DMS79 (cell line): ENCODE results near the gene PGM1.

Experiments
- DNase-seq: peaks from one replicate; lab custom pipeline; 2025; lab: John Stamatoyannopoulos, UW

The PGM1 gene

DNA sequence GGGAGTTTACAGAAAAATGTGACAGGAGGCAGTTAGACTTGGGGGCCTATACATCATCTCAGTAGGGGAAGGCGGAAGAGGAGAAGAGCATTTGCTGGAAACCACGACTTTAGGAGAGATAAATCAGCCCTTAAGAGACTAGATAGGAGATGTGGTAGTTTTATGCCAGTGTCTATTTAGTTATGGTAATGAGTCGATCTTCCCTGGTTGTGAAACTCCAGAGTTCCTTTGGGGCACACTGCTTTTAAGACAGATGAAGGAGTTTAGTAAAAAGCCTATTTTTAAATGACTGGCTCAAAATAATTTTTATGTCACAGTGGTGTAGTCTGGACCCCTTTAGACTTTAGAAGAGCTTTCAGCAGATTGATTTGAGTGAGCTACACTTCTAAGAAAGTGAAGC is 7.8 kb downstream of the PGM1 start:
- no peak for DNase-seq

DNA sequence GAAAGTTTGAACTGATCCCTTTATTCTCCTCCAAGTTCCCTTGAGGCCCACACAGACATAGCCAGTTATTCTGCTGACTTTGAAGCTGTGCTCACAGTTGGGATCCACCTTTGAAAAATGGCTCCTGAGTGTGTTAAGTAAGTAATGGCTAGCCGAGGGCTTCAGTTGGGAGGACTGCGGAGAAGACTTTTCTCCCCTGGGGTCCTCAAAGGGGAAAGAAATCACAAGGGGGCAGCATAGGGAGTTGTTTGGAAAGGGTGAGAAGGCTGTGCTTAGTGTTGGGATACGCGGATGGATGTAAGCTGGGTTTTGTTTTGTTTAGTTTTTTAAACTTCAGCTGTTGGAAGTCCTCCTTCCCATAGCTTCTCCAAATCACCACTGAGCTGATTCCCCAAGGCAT is 8.3 kb downstream of the PGM1 start:
- DNase-seq = no peak

DNA sequence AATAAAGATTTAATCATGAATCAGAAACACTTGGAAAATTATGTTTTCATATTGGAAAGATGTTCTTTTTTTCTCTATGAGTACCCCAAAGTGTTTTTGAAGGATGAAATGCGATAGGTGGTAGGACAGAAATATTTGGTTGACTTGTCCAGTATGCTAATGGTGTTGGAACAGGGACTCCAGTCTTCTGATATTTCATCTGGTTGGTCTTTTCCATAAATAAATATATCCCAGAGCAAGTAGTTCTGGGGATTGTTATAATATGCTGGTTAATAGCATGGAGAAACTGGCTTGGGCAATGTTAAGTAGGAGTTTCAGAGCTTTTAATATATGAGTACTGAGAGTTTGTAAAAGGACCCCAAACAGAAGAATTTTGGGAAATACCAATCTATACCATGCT is 8.7 kb downstream of the PGM1 start:
- DNase-seq = no peak

DNA sequence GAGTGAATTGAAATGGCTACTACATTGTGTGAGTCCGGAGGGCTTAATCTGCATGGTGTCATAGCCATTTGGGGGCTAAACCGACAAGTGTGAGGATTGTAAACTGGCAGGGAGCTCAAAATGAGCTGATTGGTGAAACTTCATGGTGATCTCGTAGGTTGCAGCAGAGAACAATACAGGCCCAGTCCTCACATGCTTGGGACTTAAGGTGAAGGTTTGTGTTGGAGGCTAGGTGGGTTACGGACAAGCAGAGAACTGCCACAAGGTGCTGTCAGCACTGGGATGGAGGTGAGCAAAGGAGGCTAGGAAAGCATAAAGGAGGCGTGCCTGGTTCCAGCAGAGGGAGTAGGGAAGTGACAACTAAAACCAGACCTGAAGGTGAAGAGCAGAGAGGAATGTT is 9.4 kb downstream of the PGM1 start:
- no peak for DNase-seq

DNA sequence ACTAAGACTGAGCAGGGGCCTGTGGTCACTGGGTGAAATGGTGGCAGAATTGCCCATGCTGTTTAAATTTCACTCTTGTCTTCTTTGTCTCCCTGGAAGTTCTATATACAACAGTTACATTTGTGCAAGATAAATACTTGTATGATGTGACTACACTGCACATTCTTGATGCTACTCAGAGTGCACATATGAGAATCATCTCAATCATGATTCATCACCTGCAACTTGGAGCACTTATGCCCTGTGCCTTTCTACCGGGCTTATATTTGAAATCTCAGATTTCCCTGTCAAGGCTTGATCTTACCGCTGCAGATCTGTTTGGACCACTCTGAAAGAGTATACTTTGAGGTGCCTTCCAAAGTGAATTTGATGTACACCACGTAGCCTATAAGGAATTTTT is 10.6 kb downstream of the PGM1 start:
- DNase-seq = no peak

DNA sequence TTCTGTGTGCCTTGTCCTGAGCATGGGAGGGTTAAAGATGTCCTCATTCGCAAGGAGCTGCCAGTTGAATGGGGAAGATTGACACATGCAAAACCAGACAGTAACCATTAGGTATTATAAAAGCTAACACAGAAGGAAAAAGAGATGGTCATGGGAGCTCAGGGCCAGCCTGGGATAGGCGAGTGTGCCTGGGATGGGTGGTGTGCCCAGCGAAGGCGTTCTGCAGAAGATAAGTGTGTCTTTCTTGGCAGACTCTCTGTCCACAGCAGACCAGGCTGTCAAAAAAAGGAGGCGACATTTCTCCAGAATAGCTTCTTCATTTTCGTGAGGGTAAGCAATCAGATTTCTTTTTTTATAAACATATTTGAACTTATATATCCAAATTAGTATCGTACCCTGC is 14.1 kb downstream of the PGM1 start:
- no peak for DNase-seq

DNA sequence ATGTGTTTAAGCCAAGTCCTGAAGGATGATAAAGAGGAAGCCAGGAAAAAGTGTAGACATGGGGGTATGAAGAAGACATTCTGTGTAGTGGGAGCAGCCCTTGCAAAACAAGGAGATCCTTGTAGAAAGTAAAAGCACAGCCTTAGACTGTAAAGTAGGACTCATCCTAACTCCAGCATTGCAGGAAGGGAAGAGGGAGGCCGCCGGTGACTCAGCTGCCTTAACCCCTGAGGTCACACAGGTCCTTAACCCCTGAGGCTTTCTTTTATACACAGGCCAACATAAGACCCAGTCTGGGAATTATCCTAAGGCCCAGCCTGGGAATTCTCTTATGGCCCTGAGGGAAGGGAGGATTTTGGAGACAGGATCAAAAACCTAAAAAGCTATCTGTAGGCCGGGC is 18.0 kb downstream of the PGM1 start:
- DNase-seq = no peak

DNA sequence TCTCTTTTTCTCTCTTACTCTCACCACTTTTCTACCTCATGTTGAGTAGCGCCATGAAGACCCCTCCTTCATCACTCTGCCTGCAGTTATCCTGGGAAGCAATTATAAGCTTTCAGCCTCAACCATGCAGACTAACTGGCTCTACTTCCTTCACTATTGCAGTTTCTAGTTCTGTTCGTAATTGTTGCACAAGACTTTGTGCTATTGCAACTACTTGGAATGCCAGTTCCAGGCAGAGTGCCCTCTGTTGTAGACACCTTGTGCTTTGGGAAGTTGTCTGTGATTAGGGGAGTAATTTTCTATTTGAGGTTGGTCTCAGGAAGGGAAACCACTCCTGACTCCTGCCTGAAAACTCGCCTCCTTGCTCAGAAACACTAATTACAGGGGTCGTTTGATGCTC is 19.4 kb downstream of the PGM1 start:
- DNase-seq = no peak

DNA sequence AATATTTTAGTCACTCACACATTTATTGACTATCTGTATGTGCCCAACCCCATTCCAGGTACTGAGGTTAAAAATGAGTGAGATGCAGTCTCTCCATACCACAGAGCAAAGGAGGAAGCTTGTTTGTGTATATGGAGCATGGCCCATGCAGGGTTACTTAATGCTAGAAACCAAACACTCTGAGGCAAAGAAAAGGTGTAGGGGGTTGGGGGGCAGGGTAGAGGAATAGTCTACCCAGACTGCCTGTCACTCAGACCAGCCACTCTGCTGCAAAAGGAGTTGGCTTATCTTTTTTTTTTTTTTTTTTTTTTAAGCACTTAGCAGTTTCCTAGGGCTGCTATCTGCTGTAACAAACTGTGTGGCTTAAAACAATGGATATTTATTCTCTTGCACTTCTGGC is 19.8 kb downstream of the PGM1 start:
- no peak for DNase-seq

DNA sequence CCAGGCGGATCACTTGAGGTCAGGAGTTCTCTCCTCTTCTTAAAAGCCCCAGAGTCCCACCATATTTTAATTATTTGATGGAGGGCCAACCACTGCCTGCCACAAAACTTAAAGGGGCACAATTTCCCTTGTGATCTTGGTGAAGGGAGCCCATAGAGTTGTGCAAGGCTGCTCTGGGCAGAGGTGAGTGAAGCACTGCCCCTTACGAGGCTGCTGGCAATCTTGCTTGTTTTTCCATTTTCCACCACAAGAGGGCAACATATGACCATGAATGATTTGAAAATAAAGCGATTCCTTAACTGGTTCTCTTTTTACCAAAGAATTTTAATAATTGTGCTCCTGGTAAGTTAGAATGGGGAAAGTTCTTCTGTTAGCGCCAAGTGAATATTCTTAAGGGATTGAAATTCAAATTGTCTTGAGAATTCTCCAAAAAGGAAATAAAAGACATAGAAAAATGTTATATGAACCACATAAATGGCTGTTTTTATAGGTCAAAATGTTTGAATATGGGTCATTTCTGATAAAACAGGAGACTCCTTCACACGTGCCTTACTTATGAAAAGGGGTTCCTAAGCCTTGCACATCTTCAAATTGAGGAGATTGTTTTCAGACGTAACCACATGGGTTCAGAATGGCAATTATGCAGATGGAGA is 22.7 kb downstream of the PGM1 start:
- no peak for DNase-seq

DNA sequence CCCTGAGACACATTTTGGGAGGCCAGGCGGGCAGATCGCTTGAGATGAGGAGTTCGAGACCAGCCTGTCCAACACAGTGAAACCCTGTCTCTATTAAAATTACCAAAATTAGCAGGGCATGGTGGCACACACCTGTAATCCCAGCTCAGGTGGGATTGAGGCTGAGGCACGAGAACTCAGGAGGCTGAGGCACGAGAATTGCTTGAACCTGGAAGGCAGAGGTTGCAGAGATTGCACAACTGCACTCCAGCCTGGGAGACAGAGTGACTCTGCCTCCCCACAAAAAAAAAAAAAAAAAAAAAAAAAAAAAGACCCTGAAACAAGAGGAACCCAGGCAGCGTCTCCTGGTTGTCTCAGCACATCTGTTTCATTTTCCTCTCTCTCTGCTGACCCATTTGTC is 24.2 kb downstream of the PGM1 start:
- DNase-seq = no peak

DNA sequence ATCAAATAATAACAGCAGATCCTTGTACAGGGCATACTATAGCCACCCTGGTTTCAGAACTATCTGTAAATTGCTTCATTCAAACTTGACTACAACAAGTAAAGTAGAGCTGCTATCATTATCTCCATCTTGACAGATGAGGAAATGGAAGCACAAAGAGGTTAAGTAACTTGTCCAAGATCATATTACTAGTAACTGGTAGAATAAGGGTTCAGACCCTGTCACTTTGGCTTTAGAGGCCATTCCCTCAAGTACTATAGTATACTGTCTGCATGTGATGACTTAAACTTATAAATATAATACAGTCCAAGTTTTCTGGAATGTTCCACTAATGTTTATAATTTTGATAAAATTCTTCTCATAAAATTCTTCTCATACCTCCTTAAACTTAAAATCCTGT is 24.8 kb downstream of the PGM1 start:
- no peak for DNase-seq

DNA sequence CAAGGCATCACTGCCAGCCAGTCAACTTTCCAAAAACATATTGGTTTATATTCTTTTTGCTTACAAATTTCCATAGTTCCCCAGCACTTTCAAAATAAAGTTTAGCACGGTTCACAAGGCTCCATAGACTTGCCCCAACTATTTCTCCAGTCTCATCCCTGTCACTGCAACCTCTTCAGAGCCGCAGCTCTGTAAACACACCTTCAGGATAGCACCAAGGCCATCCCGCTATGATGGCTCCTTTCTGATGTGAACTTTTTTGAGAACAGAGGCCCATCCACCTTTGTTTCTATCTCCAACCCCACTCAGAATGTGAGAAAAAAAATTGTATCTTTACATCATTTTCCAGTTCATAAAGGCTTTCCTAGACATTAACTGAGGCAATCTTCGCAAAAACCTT is 26.3 kb downstream of the PGM1 start:
- no peak for DNase-seq

DNA sequence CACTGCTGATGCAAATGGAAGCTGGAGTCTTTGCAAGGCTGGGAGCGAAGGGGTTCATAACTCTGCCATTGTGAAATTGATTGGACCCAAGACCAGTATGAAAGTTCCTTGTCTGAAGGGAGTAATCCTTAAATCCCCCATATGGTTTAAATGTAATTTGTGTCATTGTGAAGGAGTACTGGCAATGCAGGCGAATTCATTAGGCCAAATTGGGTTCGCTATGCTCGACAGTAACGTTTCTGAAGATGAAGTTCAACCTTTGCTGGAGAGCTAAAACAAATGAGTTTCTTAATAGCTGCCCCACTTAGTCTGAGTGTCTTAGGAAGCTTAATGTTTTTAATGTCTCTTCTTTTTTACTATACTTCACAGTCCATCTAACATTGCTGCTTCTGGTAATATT is 27.5 kb downstream of the PGM1 start:
- no peak for DNase-seq

DNA sequence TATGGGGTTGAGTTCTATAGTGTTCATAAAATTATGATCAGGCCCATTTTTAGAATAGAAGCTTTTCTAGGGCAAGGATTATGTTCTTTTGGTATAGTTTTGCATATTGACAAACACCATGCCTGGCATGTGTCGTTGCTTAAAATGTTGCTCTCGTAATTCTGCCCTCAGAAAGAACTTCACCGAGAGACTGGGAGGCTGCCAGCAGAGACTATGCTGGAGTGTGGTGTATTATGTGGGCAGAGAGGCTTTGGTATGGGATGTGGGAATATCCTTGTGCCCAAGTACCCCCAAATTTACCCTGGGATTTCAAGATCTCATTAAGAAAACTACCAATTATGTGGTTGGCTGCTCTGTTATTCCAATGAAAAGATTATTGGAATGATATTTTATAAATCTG is 27.9 kb downstream of the PGM1 start:
- no peak for DNase-seq

DNA sequence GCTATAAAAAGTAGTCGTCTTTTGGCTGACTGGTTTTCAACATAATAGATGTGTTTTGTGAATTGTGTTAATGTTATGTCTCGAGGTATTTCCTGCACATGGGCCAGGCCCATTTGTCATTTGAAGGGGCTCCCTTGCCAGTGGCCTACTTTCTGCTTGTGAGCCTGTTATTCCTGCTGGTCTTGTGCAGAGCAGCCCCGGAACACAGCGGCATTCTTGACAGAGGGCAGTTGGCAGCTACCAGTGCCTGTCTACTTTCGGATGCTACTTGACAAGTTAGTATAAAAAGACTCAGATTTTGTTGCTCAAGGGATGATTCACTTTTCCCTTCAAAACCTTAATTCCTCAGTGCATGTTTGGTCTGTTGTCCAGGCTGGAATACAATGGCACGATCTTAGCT is 28.5 kb downstream of the PGM1 start:
- DNase-seq = no peak

DNA sequence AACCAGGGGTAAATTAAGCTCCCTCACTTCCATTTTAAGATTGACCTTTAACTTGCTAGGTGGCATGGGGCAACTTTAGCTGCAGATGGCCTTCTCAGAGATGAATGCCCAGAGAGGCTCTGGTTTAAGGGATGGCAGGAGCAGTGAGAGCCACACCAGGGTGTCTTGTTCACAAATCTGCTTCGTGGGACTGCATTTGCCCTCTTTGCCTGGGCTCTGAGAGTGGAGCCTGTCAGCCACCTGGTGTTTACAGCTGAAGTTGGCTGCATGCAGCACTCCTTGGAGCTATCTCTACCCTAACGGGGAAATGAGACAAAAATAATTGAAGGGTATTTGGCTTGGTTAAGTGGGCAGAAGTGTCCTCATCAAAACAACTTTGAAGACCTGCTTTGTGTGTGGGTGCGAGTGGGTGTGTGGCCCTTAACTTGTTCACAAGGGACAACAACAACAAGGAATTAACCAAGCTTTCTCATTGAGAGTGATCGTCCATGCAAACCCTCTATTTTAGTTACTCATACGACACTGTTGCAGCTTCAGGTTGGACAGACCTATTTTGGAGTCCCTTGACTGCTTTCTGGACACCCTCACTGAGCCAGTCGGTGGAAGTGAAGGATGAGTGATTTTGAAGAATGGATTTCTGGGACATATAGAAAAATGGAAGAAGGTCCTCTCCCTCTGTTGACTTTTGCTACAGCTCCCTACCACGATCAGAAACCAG is 29.8 kb downstream of the PGM1 start:
- DNase-seq = peak; percentile 46

DNA sequence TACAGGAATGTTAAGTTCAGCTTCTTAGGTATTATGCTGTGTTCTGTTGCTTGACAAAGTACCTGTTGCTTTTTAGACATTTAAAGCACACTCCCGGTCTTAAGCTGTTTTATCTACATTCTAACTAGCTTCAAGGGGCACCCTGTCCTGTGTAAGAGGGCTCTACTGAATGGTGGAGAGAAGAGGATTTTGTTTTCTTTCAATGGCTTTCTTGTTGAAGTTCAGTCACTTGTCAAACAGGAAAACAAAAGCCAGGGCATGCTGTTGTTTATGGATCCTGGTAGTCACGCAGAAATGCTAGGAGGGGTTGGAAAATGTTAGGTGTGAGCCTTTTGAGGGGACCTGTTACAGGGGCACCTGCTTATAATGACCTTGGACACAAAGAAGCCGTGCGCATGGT is 30.7 kb downstream of the PGM1 start:
- no peak for DNase-seq

DNA sequence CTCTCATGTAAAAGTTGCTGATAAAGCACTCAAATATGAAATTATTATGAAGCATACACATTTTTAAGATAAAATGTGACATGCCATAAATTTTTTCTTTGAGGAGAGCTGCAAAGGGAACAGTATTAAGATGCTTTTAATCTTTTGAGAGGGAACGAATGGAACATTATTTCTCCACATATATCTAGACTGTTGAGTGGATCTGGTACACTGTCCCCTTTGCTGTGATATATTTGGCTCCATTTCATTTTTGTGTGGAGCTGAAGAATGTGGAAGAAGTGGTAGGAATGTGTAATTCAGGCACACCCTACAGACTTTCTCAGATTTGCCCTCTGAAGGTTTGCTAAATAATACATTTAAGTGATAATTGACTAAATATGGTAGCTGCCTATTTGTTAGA is 31.7 kb downstream of the PGM1 start:
- no peak for DNase-seq

DNA sequence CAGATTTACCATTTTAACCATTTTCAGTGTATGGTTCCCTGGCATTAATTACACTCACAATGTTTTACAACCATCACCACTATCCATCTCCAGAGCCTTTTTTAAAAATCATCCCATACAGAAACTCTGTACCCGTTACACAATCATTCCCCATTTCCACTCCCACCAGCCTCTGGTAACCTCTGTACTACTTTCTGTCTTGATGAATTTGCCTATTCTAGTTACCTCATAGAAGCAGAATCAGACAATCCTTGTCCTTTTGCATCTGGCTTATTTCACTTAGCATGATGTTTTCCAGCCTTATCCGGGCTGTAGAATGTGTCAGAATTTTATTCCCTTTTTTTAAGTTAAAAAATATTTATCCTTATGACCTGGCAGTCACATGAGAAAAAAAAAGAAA is 33.0 kb downstream of the PGM1 start:
- DNase-seq = no peak

DNA sequence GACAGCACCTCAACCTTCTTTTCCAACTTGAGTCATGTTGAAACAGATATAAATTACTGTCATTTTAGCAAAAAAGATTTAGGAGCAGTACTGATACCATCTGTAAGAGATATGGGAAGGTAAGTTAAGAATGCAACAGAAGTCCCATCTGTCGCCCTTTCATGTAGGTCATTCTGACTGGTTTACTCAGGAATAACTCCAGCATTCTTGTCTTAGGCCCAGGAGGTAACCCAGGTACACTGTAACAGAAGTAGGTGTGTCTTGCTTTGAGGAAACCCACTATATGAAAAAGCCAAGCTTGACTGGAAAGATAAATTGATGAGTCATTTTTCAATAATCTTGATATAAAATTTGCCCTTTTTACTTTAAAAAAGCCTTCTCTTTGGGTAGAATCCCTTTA is 35.4 kb downstream of the PGM1 start:
- DNase-seq = no peak

DNA sequence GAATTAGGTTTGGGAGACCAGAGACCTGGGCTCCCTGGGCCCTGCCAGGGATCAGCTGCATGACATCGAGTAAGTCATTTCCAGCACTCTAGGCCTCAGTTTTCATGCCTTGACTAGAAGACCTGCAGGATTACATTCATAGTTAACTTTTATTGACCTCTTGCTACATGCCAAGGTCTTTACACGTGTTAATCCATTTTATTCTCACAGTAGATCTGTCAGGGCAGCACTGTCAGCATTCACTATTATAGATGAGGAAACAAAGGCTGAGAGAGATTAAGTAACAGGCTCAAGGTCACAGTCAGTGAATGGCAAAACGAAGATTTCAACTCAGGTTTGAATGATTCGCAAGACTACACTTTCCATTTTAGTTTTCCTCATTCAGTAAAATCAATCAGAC is 37.0 kb downstream of the PGM1 start:
- DNase-seq = no peak

DNA sequence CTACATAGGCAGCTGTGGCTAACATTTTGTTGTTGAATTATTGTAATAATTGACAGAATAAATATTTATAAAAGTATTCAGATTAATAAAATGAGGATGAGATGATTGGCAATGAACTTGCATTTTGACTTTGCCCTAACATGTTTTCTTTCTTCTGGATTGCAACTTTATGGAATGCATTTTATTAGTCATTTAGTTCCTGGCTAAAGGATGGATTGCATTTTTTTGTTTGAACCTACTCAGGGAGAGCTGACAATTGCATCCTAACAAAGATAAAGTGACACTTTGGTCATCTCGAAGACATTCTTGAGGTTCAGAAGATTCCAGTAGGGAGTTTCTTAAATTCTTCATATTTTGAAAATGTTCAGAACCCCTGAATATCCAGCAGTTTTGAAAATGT is 37.5 kb downstream of the PGM1 start:
- DNase-seq = no peak

DNA sequence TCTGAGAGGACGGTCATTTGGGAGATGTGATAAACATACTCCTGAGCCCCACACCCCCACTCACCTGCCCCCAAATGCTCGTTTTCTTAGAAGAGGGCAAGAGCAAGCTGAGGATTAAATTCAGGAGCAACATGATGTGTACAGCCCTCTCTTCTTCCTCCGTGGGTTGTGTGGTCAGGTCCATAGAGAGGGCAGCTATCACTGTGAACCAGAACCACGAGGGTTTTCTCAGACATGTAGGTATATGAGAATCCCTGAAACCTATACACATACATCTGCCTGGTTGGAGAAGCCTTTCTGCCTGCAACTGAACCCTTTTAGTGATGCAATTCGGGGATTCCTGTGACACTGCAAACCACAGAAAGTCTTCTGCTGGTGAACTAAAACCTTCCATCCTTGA is 38.9 kb downstream of the PGM1 start:
- DNase-seq = no peak
